ENCODE data around the gene GMCL1.

DNA sequence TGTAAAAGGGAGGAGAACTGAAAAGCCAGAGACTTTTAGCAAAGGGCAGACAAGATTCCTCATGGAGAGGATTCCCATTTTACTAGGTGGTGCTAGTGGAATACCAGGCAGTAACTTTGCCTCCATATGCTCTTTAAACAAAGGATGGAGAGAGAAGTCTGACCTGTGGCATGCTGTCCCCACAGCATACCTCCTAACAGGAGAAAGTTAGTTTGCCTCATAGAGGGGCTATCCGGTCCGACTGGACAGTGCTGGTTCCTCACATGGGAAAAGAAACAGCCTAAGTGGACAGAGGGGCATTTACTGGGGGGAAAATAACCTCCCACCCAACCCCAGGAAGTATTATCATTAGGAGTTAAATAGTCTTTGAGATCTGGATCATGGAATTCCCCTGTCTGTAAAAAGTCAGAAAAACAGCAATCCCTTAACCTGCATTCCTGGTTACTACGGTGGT is 31.6 kb upstream of the GMCL1 start:
- TF ChIP-seq CTCF (IDR thresholded peaks at IDR 0.05; ENCODE audit: low read length): no peak
- TF ChIP-seq EZH2 (IDR thresholded peaks at IDR 0.05; ENCODE audit: borderline replicate concordance, low read length): no peak
